Lung (tissue), 12 donors: Measurements from ENCODE around the gene APOBR. TPM values are rescaled to one million over a fixed set of nuclear protein-coding genes. Genes with fewer than 3 reads are reported as not detected.
A peak's percentile ranks its signal among the peaks of the same experiment; 100 is the strongest.
"Not testable (repeated sequence)": the region's sequence is repeated elsewhere in the genome, so short reads cannot be mapped to it uniquely, and the experiment has no call there.

Experiments used
- ATAC-seq: fragments of 200-7000 bp; cut with Tn5 transposase; one replicate; pipeline ENCODE4 v1.9.1; 2020; ENCODE audit warnings: moderate number of reproducible peaks; ENCODE audit not compliant: insufficient read depth, low FRiP score
- DNase-seq, 3 donors: peaks; one replicate each; pipeline ENCODE4 v3.0.0-alpha.2; 2013 to 2017
- H3K27ac ChIP-seq, 2 donors: one replicate each; pipeline ENCODE4 v1.5.1; 2013; ENCODE audit warnings: mild to moderate bottlenecking in 2 of 2, moderate library complexity in 2 of 2, control low read depth in 1 of 2, inconsistent platforms in 1 of 2, low read depth in 1 of 2, low read length in 1 of 2
- H3K27me3 ChIP-seq, 3 donors: one replicate each; pipeline ENCODE4 v1.5.1; 2013; ENCODE audit warnings: low read length in 2 of 3; ENCODE audit not compliant: control insufficient read depth in 3 of 3, insufficient read depth in 3 of 3
- H3K36me3 ChIP-seq, 4 donors: one replicate each; pipeline ENCODE4 v1.5.1; 2013; ENCODE audit warnings: low read length in 4 of 4, mild to moderate bottlenecking in 1 of 4, moderate library complexity in 1 of 4; ENCODE audit not compliant: control insufficient read depth in 4 of 4, insufficient read depth in 4 of 4
- H3K4me1 ChIP-seq, 5 donors: one replicate each; pipeline ENCODE4 v1.5.1; 2013; ENCODE audit warnings: low read length in 5 of 5, mild to moderate bottlenecking in 2 of 5, moderate library complexity in 1 of 5; ENCODE audit not compliant: control insufficient read depth in 5 of 5, insufficient read depth in 5 of 5
- H3K4me3 ChIP-seq: one replicate; pipeline ENCODE4 v1.5.1; 2013; ENCODE audit warnings: mild to moderate bottlenecking, control low read depth, moderate library complexity
- H3K9ac ChIP-seq, 2 donors: one replicate each; pipeline ENCODE4 v1.5.1; 2013; ENCODE audit warnings: low read length in 2 of 2, control low read depth in 1 of 2; ENCODE audit not compliant: insufficient read depth in 1 of 2
- H3K9me3 ChIP-seq, 4 donors: one replicate each; pipeline ENCODE4 v1.5.1; 2013; ENCODE audit warnings: low read length in 3 of 4, mild to moderate bottlenecking in 1 of 4, moderate library complexity in 1 of 4; ENCODE audit not compliant: control insufficient read depth in 4 of 4, insufficient read depth in 3 of 4
- WGBS, 2 donors: extraction: QIAGEN DNeasy Blood & Tissue Kit; methylation state at CpG; one replicate each; pipeline ENCODE4 v1.1.7; 2013; 5-methylcytosine and 5-hydroxymethylcytosine counted together
- polyA plus RNA-seq, 2 donors: library from polyadenylated mRNA; stranded (reverse); fragments of 200-250 nt; gene quantifications; one replicate each; pipeline ENCODE4 v1.2.1, GENCODE V29; 2013
- total RNA-seq, 2 donors: library from RNA; depleted of rRNA in 1 of 2; stranded (reverse); fragments of >200 nt in 1 of 2; gene quantifications; one replicate each; pipeline ENCODE4 v1.2.1, GENCODE V29; 2014 to 2021
- TF ChIP-seq, protein P1 (sequence below): IDR thresholded peaks from 2 replicates; pipeline ENCODE4 v1.5.1; 2012; ENCODE audit warnings: mild to moderate bottlenecking; ENCODE audit errors: control extremely low read depth, extremely low read depth
- donor health status: control.
- donor health status: control.
- donor health status: Bipolar disorder and iron deficiency.
- donor health status: healthy.
- donor health status: DM: yes; HTN: yes; CAD: no.

APOBR gene
- total and polyA plus RNA-seq, 4 donors = 8.0 to 43.2 (median 25.4) TPM

DNA sequence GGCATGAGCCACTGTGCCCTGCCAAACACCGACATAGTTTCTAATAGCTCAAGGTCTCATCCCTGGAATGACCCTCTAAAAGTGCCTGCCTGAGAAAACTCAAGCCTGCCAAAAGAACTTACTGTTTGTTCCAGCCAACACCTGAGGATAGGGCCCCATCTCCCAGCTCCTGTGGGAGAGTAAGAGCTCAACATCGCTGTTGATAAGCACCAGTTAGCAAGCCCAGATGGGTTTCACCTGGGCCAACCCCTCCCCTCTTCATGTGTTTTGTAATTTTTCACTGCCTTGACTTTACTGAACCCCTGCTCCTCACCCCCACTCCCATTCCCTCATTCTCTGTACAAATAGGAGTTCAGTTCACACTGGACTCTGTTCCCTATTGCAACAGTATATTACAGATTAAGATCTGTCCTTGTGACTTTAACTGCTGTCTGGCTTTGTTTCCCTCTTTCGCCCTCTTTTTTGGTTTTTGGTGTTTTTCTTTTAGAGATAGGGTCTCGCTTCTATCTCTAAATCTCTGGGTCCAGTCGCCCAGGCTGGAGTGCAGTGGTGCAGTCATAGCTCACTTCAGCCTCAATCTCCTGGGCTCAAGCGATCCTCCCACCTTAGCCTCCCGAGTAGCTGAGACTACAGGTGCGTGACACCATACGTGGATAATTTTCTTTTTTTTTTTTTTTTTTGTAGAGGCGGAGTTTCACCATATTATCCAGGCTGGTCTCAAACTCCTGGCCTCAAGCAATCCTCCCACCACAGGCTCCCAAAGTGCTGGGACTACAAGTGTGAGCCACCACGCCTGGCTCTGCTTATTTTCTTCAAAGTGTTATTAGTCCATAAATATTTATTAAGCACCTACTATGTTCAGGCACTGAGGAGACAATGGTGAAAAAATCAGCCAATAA, 32.0 kb downstream of the APOBR start:
- Histone ChIP-seq H3K27me3 (no peaks in the 10 kb centered on the region), H3K9ac (no peak overlapping the region), H3K9me3 (no peaks in the 10 kb centered on the region), H3K36me3 (no peaks in the 10 kb centered on the region), H3K4me1 (no peaks in the 10 kb centered on the region), H3K4me3 (no peak overlapping the region), H3K27ac (no peak overlapping the region)
- ATAC-seq (no peak), DNase-seq (no peak)
- WGBS, 2 donors = 88 to 90% methylated on average over 11 of the region's 11 CpGs
- TF ChIP-seq, protein P1, sequence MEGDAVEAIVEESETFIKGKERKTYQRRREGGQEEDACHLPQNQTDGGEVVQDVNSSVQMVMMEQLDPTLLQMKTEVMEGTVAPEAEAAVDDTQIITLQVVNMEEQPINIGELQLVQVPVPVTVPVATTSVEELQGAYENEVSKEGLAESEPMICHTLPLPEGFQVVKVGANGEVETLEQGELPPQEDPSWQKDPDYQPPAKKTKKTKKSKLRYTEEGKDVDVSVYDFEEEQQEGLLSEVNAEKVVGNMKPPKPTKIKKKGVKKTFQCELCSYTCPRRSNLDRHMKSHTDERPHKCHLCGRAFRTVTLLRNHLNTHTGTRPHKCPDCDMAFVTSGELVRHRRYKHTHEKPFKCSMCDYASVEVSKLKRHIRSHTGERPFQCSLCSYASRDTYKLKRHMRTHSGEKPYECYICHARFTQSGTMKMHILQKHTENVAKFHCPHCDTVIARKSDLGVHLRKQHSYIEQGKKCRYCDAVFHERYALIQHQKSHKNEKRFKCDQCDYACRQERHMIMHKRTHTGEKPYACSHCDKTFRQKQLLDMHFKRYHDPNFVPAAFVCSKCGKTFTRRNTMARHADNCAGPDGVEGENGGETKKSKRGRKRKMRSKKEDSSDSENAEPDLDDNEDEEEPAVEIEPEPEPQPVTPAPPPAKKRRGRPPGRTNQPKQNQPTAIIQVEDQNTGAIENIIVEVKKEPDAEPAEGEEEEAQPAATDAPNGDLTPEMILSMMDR = no peak

DNA sequence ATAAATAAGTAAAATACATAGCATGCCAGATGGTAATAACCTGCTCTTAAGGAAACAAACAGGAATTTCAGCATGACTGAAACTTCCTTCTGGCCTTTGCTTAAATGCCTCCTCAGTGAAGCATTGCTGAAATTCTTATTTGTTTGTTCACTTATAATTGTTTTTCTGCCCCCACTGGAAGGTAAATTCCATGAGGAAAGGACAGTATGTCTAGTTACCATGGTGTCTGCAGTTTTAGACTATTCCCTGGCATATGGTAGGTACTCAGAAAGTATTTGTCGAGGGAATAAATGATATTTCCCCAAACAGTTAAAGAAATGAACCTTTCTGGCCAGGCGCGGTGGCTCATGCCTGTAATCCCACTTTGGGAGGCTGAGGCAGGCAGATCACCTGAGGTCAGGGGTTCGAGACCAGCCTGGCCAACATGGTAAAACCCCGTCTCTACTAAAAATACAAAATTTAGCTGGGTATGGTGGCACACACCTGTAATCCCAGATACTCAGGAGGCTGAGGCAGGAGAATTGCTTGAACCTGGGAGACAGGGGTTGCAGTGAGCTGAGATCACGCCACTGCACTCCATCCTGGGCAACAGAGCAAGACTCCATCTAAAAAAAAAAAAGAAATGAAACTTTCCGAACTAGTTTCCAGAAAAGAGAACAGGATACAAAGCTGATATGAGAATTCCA, 32.8 kb downstream of the APOBR start:
- not testable (repeated sequence) for H3K27me3 ChIP-seq, H3K9me3 ChIP-seq, H3K9ac ChIP-seq, H3K4me3 ChIP-seq, ATAC-seq, H3K4me1 ChIP-seq, H3K36me3 ChIP-seq, DNase-seq, H3K27ac ChIP-seq
- 94 to 96% methylated on average over 7 of the region's 7 CpGs for WGBS, 2 donors

DNA sequence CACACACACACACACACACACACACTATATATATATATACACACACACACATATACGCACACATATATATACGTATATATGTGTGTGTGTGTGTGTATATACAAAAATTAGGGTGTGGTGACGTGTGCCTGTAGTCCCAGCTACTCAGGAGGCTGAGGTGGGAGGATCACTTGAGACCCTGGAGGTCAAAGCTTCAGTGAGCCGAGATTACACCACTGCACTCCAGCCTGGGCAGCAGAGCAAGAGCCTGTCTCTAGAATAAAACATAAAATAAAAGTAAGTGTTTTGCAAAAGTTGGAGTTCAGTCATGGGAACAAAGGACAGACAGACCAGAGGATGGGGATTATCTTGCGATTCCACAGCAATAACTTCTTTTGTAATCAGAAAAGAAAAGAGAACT, 33.5 kb downstream of the APOBR start:
- Histone ChIP-seq H3K9ac (no peak overlapping the region), H3K27me3 (no peaks in the 10 kb centered on the region), H3K9me3 (no peaks in the 10 kb centered on the region), H3K36me3 (no peaks in the 10 kb centered on the region), H3K4me1 (peaks cover 0 to 1% (median 0%) of the 10 kb centered on the region in 5 donors), H3K27ac (no peak overlapping the region), H3K4me3 (no peak overlapping the region)
- no peak for ATAC-seq
- no peak for DNase-seq
- TF ChIP-seq, protein P1 = no peak
- 90% methylated on average over 5 of the region's 5 CpGs for WGBS, 2 donors

DNA sequence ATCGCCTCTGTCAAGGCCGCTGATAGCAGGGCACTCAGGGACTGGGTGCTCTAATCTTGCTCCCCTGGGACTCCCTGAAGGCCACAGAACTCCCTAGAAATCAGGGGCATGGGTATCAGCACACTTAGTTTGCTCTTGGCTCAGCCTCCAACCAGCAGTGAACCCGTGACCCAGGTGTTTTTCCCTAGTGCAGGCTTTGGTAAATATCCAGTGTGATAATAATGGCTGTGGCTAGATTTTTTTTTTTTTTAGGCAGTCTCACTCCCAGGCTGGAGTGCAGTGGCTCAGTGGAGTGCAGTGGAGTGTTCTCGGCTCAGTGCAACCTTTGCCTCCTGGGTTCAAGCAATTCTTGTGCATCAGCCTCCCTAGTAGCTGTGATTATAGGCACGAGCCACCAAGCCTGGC, 34.0 kb downstream of the APOBR start:
- Histone ChIP-seq H3K27me3 (no peaks in the 10 kb centered on the region), H3K9me3 (no peaks in the 10 kb centered on the region), H3K27ac (peak overlapping the region in 1 of 2 donors; percentile 60), H3K36me3 (no peaks in the 10 kb centered on the region), H3K4me3 (no peak overlapping the region), H3K9ac (no peak overlapping the region), H3K4me1 (peaks cover 0 to 4% (median 0%) of the 10 kb centered on the region in 5 donors)
- ATAC-seq = no peak
- DNase-seq = no peak
- TF ChIP-seq, protein P1 = no peak
- WGBS, 2 donors = 75 to 88% methylated on average over 5 of the region's 5 CpGs
